GM12874 (cell line): ENCODE data around the gene KRT3.

Source experiments
- TF ChIP-seq, protein P1 (sequence below): IDR thresholded peaks from 2 replicates; pipeline ENCODE4 v1.5.1; 2011; ENCODE audit warnings: low read depth, mild to moderate bottlenecking, control low read depth, low read length, moderate library complexity; ENCODE audit not compliant: insufficient read depth

Gene KRT3

GRCh38 chr12:52765702-52766101 lies 30.2 kb downstream of the KRT3 start:
- TF ChIP-seq, protein P1, sequence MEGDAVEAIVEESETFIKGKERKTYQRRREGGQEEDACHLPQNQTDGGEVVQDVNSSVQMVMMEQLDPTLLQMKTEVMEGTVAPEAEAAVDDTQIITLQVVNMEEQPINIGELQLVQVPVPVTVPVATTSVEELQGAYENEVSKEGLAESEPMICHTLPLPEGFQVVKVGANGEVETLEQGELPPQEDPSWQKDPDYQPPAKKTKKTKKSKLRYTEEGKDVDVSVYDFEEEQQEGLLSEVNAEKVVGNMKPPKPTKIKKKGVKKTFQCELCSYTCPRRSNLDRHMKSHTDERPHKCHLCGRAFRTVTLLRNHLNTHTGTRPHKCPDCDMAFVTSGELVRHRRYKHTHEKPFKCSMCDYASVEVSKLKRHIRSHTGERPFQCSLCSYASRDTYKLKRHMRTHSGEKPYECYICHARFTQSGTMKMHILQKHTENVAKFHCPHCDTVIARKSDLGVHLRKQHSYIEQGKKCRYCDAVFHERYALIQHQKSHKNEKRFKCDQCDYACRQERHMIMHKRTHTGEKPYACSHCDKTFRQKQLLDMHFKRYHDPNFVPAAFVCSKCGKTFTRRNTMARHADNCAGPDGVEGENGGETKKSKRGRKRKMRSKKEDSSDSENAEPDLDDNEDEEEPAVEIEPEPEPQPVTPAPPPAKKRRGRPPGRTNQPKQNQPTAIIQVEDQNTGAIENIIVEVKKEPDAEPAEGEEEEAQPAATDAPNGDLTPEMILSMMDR: no peak

DNA sequence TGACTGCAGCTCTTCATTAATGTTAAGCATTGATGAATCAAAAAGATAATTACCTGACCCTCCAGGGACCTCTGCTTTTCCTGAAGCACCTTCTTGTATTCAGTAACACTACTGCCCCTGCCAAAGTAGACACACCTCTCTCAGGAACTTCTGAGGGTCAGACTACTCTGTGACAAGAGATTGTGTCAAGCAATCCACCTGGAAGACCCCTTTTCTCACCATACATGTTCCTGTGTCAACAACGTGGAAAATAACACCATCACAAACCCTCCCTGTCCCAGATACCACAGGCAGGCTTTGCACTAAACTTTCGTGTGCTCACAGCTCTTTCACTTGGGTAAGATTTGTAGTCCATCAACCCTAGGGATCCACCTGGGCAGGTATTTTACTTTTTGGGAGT lies 31.9 kb downstream of the KRT3 start:
- TF ChIP-seq, protein P1: no peak

DNA sequence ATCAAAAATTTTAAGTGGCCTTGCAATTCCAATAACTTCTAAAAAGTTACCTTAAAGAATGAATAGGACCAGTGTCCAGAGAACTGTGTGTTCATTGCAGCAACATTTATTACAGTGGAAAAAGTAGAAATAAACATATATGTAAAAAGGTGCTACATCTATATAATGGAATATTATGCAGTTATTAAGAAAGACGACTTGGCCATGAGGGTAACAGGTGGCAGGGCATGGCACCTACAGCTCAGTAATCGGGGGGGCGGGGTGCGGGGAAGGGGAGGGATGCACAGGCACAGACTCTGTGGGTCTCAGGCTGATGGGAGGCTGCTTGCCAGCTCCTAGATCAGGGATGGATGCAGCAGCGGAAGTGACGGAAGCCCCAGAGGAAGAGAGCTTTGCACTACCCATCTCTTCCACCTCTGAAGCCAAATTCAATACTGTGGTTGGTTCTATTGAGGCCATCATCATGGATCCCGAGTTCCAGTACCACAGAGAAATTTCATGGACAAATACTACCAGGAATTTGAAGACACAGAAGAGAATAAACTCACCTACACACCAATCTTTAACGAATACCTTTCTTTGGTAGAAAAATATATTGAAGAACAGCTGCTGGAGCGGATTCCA lies 32.8 kb downstream of the KRT3 start:
- TF ChIP-seq, protein P1: no peak

DNA sequence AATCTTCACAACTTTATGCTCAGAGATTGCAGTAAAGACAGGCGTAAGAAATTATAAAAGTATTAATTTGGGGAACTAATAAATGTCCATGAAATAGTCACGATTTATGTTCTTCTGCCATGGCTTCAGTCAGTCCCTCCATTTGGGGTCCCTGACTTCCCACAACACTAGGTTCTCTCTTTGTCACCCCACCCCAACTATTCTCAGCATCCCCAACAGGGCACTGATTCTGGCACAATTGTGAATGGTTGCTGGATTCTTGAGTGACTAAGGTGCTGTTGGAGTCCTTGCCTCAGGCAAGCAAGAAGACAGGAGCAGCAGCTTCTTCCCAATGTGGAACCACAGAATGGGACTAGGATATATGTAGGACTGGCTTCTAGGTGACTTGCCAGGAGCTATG lies 34.1 kb downstream of the KRT3 start:
- TF ChIP-seq, protein P1: no peak

DNA sequence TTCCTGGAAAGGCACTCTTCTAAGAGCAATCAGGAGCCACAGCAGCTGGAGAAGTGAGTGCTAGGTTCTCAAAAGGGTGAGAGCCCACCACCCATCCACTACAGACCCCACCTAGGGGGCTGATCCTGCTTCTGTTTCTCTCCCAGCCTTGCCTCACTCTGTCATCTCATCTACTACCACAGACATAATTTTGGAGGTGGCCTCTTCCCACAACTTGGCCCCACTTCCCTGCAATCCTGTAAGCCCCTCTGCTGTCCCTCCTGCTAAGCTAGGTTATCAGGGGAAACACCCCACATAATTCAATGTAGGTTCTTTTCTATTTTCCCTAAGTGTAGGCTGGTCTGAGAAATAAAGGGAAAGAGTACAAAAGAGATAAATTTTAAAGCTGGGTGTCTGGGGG lies 35.3 kb downstream of the KRT3 start:
- TF ChIP-seq, protein P1: no peak

- TF ChIP-seq, protein P1: no peak
Observed at GRCh38 chr12:52759695-52760094, 36.2 kb downstream of the KRT3 start.

DNA sequence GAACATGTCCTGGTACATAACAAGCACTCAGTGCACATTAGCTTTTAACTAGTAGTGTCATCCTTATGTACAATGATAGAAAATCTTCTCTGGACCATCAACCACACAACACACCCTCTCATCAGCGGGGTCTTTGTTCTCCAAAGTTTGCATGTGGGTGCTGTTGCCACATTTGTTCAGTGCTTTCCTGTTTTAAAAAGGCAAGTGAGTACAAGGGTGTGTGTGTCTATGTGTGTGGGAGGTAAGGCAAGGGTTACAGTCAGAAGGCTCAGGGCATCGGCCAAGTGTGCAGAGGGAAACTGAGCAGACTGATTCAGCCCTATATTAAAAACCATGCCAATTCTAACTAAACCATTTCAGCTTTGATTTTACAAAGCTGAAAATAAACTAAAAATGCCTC lies 36.7 kb downstream of the KRT3 start:
- TF ChIP-seq, protein P1: no peak
